ENCODE data around the gene PCNP. TPM values are rescaled to one million over a fixed set of nuclear protein-coding genes. Genes with fewer than 3 reads are reported as not detected.
"Not testable (repeated sequence)": the region's sequence is repeated elsewhere in the genome, so short reads cannot be mapped to it uniquely, and the experiment has no call there.

Gene PCNP
- total RNA-seq, 1 donor from 2014 or later, result 106 TPM

DNA sequence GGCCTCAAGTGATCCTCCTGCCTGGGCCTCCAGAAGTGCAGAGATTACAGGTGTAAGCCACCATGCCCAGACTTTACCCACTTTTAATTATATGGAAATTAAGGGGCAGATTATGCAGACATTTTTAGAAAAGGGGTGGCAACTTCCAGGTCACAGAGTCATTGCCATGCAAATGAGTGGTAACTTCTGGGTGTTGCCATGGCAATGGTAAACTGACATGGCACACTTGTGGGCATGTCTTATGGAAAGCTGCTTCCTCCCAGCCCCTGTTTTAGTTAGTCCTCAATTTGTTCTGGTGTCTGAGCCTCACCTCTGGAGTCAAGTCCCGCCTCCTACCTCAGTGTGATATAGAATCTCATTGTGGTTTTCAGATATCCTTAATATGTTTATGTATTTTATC, 49.7 kb downstream of the PCNP start:
- no peak for DNase-seq (ENCODE audit: low read depth)
- Histone ChIP-seq H3K36me3 (ENCODE audit: control insufficient read depth, insufficient read depth, low read length) (no peaks in the 10 kb centered on the region), H3K4me3 (ENCODE audit: low read depth, low read length) (no peak overlapping the region), H3K27me3 (ENCODE audit: control insufficient read depth, insufficient read depth, low read length) (no peaks in the 10 kb centered on the region)
- TF ChIP-seq, protein P1, sequence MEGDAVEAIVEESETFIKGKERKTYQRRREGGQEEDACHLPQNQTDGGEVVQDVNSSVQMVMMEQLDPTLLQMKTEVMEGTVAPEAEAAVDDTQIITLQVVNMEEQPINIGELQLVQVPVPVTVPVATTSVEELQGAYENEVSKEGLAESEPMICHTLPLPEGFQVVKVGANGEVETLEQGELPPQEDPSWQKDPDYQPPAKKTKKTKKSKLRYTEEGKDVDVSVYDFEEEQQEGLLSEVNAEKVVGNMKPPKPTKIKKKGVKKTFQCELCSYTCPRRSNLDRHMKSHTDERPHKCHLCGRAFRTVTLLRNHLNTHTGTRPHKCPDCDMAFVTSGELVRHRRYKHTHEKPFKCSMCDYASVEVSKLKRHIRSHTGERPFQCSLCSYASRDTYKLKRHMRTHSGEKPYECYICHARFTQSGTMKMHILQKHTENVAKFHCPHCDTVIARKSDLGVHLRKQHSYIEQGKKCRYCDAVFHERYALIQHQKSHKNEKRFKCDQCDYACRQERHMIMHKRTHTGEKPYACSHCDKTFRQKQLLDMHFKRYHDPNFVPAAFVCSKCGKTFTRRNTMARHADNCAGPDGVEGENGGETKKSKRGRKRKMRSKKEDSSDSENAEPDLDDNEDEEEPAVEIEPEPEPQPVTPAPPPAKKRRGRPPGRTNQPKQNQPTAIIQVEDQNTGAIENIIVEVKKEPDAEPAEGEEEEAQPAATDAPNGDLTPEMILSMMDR (IDR thresholded peaks at IDR 0.05; ENCODE audit: insufficient read depth, low read length, poor library complexity, severe bottlenecking), result no peak

DNA sequence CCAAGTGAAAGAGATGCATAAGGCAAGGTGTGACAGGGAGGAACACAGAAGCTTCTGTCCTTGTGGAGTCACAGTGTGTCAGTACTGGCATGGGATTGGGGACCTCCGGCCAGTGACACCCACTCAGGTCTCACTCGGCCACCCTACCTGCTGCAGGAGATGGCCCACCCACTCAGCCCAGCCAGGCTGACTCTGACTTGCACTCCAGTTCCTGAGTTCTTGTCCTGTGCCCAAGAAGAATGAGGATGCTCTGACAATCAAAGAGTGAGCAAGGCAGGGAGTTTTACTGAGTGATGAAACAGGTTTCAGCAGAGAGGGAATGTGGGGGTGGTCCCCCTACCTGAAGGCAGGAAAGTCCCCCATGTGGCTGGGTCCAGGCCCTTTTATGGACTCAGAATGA, 50.9 kb downstream of the PCNP start:
- no peak for DNase-seq (ENCODE audit: low read depth)
- Histone ChIP-seq H3K4me3 (ENCODE audit: low read depth, low read length) (no peak overlapping the region), H3K27me3 (ENCODE audit: control insufficient read depth, insufficient read depth, low read length) (no peaks in the 10 kb centered on the region), H3K36me3 (ENCODE audit: control insufficient read depth, insufficient read depth, low read length) (no peaks in the 10 kb centered on the region)
- TF ChIP-seq, protein P1 (IDR thresholded peaks at IDR 0.05; ENCODE audit: insufficient read depth, low read length, poor library complexity, severe bottlenecking), result no peak

DNA sequence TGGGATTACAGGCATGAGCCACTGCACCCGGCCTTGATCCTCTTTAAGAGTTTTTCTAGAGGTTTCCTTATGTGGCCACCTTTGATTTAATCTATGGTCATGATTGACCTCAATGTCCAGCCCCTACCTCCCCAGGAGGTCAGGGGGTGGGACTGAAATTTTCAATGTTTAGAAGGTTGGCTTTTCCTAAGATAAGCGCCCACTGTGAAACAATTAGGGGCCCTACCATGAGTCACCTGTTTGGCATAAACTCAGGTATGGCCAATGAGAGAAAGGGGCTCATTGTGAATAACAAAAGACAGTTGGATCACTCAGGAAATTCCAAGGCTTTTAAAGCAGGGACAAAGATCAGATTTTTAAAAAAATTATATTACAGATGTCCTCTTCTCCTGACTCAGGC, 51.9 kb downstream of the PCNP start:
- Histone ChIP-seq H3K36me3 (ENCODE audit: control insufficient read depth, insufficient read depth, low read length) (no peaks in the 10 kb centered on the region), H3K27me3 (ENCODE audit: control insufficient read depth, insufficient read depth, low read length) (no peaks in the 10 kb centered on the region), H3K4me3 (ENCODE audit: low read depth, low read length) (no peak overlapping the region)
- TF ChIP-seq, protein P1 (IDR thresholded peaks at IDR 0.05; ENCODE audit: insufficient read depth, low read length, poor library complexity, severe bottlenecking), result no peak
- DNase-seq (ENCODE audit: low read depth), result no peak

DNA sequence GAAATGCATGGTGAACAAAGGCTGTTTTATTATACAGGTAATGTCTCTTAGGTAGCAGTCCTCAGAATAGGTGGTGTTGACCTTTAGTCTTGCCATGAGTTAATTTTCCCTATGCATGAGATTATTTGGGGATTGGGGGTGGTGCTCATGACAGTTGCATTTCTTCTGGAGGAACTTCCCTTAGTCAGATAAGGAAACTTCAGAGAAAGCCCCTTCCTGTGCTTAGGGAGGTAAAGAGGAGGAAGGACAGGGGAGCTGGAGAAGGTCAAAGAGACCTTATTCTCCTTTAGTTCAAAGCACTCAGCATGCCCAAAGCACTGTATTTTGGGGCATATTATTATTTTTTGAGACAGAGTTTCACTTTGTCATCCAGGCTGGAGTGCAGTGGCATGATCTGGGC, 55.2 kb downstream of the PCNP start:
- TF ChIP-seq, protein P1 (IDR thresholded peaks at IDR 0.05; ENCODE audit: insufficient read depth, low read length, poor library complexity, severe bottlenecking), result no peak
- Histone ChIP-seq H3K36me3 (ENCODE audit: control insufficient read depth, insufficient read depth, low read length) (no peaks in the 10 kb centered on the region), H3K27me3 (ENCODE audit: control insufficient read depth, insufficient read depth, low read length) (no peaks in the 10 kb centered on the region), H3K4me3 (ENCODE audit: low read depth, low read length) (no peak overlapping the region)
- no peak for DNase-seq (ENCODE audit: low read depth)

DNA sequence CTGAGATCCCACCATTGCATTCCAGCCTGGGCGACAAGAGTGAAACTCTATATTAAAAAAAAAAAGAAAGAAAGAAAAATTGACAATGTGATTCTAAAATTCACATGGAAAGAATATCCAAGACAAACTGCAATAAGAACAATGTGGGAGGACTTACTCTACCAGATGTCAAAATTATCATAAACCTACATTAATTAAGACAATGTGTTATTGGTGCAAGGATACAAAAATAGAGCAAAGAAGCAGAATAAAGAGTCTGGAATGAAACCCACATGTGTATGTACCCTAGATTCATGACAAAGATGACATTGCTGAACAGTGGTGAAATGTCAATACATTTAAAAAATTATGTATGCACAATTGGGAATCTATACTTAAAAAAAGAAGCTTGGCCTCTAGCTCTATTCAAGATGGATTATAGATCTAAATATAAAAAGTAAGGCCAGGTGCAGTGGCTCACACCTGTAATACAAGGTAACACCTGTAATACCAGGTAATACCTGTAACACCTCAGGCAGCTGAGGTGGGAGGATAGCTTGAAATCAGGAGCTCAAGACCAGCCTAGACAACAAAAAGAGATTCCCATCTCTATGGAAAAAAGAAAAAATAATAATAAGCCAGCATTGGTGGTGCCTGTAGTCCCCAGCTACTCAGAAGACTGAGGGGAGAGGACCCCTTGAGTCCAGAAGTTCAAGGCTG, 57.3 kb downstream of the PCNP start:
- TF ChIP-seq, protein P1 (IDR thresholded peaks at IDR 0.05; ENCODE audit: insufficient read depth, low read length, poor library complexity, severe bottlenecking), result no peak
- no peaks in the 10 kb centered on the region for H3K36me3 ChIP-seq (ENCODE audit: control insufficient read depth, insufficient read depth, low read length)

DNA sequence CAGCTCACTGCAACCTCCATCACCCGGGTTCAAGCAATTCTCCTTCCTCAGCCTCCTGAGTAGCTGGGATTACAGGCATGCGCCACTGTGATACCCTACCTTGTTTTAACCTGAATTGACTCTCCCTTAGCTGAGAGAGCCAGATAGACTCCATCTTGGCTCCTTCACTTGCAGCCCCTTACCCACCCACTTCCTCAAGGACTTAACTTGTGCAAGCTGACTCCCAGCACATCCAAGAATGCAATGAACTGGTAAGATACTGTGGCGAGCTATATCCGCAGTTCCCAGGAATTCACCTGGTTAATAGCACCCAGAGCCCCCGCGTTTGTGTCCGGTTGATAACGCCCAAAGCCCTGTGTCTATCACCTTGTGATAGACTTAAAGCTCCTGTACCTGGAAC, 58.0 kb downstream of the PCNP start:
- not testable (repeated sequence) for DNase-seq (ENCODE audit: low read depth); H3K36me3 ChIP-seq (ENCODE audit: control insufficient read depth, insufficient read depth, low read length); H3K4me3 ChIP-seq (ENCODE audit: low read depth, low read length); H3K27me3 ChIP-seq (ENCODE audit: control insufficient read depth, insufficient read depth, low read length)

More for the DNA sequence above, 57.3 kb downstream of the PCNP start:
- DNase-seq (ENCODE audit: low read depth), result no peak
- no peak overlapping the region for H3K4me3 ChIP-seq (ENCODE audit: low read depth, low read length)
- H3K27me3 ChIP-seq (ENCODE audit: control insufficient read depth, insufficient read depth, low read length), result no peaks in the 10 kb centered on the region
